Measurements from ENCODE around the gene GBP1. TPM values are rescaled to one million over a fixed set of nuclear protein-coding genes. Genes with fewer than 3 reads are reported as not detected.

GBP1 gene
- total and polyA plus RNA-seq, 10 of the 15 experiments (the other 5 are each of a cell fraction or from before 2014, with no cell fraction given) = 1.5 to 8.7 (median 5.0) TPM

DNA sequence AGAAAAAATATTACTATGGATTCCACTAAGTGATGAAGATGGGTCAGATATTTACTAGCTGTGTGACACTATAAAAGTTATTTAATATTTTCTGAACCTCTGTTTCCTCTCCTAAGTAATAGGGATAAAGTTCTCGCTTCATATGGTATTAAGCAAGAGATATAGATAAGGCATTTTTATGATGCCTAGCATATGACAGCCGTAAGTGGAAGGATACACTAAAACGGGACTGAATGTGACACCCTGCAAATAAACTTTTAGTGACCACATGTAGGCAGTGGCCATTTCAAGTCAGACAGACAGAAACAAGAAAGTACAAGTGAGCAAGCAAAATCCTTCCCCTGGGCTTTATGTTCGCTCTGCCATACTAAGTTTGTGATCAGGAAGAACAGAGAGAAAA is 56.5 kb downstream of the GBP1 start (continued):
- TF ChIP-seq, protein P1, sequence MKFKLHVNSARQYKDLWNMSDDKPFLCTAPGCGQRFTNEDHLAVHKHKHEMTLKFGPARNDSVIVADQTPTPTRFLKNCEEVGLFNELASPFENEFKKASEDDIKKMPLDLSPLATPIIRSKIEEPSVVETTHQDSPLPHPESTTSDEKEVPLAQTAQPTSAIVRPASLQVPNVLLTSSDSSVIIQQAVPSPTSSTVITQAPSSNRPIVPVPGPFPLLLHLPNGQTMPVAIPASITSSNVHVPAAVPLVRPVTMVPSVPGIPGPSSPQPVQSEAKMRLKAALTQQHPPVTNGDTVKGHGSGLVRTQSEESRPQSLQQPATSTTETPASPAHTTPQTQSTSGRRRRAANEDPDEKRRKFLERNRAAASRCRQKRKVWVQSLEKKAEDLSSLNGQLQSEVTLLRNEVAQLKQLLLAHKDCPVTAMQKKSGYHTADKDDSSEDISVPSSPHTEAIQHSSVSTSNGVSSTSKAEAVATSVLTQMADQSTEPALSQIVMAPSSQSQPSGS (IDR thresholded peaks at IDR 0.05; ENCODE audit: low read length) = no peak
- no peak for TF ChIP-seq TCF12 (IDR thresholded peaks at IDR 0.05; ENCODE audit: low read depth, low read length)
- TF ChIP-seq, protein P2, sequence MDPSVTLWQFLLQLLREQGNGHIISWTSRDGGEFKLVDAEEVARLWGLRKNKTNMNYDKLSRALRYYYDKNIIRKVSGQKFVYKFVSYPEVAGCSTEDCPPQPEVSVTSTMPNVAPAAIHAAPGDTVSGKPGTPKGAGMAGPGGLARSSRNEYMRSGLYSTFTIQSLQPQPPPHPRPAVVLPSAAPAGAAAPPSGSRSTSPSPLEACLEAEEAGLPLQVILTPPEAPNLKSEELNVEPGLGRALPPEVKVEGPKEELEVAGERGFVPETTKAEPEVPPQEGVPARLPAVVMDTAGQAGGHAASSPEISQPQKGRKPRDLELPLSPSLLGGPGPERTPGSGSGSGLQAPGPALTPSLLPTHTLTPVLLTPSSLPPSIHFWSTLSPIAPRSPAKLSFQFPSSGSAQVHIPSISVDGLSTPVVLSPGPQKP (IDR thresholded peaks at IDR 0.05; ENCODE audit: low read depth, low read length) = no peak
- no peak for TF ChIP-seq JUND (IDR thresholded peaks at IDR 0.05; ENCODE audit: low read depth, low read length)

DNA sequence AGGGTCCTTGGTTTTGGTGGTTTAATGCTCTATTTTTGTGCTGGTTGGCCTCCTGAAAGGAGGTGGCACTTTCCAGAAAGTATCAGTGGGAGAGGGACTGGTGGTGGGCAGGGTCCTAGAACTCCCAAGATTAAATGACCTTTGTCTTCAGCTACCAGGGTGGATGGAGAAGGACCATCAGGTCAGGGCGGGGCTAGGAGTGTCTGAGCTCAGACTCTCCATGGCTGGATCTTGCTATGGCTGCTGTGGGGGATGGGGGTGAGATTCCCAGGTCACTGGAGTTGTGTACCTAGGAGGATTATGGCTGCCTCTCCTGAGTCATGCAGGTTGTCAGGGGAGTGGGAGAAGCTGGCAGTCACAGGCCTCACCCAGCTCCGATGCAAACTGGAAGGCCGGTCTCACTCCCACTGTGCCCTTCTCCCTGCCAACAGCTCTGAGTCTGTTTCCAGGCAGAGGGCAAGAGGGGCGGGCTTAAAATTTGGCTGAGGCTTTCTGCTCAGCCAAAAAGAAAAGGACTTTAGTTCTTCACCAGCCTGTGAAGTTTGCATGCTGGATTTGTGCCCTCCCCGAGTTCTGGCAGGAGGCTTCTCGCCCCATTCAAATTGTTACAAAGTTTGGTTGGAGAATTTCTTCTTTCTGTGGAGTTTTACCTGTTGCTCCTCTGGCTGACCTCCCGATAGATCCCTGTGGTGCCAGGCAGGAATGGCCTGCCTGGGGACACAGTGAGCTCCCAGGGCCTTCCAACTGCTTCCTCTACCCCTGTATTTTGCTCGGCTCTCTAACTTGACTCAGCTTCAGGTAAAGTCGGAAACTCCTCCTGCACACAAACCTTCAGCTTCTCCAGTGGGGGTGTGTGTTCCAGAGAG is 59.5 kb downstream of the GBP1 start:
- Histone ChIP-seq H3K4me3 (no peak overlapping the region), H3K27me3 (replicated peaks in 1 of 2; ENCODE audit: control insufficient read depth in 2 of 2, insufficient read depth in 2 of 2, low read length in 1 of 2) (no peaks in the 10 kb centered on the region), H3K4me2 (ENCODE audit: control insufficient read depth, insufficient read depth) (no peak overlapping the region), H3K36me3 (ENCODE audit: control insufficient read depth in 2 of 2, insufficient read depth in 2 of 2, low read length in 1 of 2) (no peaks in the 10 kb centered on the region), H4K20me1 (ENCODE audit: control insufficient read depth, insufficient read depth) (no peaks in the 10 kb centered on the region; the same call in 1 of the 2 replicates), H3K9ac (ENCODE audit: control insufficient read depth, insufficient read depth, low read length) (no peak overlapping the region), H3K79me2 (ENCODE audit: control insufficient read depth, insufficient read depth, low read length) (no peaks in the 10 kb centered on the region), H3K27ac (ENCODE audit: control insufficient read depth, insufficient read depth) (no peak overlapping the region), H3K9me3 (replicated peaks; ENCODE audit: control insufficient read depth, insufficient read depth, low read length) (no peaks in the 10 kb centered on the region), H3K4me1 (ENCODE audit: control insufficient read depth, insufficient read depth, low read length) (no peaks in the 10 kb centered on the region; the same call in 1 of the 2 replicates), H2AFZ (ENCODE audit: control insufficient read depth, low read depth, low read length) (no peak overlapping the region)
- FAIRE-seq (no peak), ATAC-seq (no peak), DNase-seq (ENCODE audit: low read depth, low spot score) (no peak)
- RAD21 ChIA-PET (ENCODE audit: unreplicated experiment) = no interaction called here
- no TSS peak for BruUV-seq (replicated peaks)
- SMC1A ChIA-PET (ENCODE audit: uncharacterized antibody, unreplicated experiment) = interaction anchor here (0.6 kb wide), 1 partner anchor 126 kb away, joined by 3 read pairs; no protein-coding TSS in a partner anchor
- in situ Hi-C loops (cut with MboI) (no loop called here), intact Hi-C loops (cut with micrococcal nuclease; ENCODE audit: unreplicated experiment) (no loop called here)
- CTCF ChIA-PET = interaction anchor here (0.6 to 1.0 kb wide), 2 partner anchors 22 to 448 kb away, joined by 3 read pairs; no protein-coding TSS in a partner anchor
- WGBS (ENCODE audit: insufficient coverage, insufficient replicate concordance, low lambda C conversion rate, missing lambda C conversion rate) = 67% methylated on average over 9 of the region's 9 CpGs
- POLR2A ChIA-PET = no interaction called here
- TF ChIP-seq, protein P3, sequence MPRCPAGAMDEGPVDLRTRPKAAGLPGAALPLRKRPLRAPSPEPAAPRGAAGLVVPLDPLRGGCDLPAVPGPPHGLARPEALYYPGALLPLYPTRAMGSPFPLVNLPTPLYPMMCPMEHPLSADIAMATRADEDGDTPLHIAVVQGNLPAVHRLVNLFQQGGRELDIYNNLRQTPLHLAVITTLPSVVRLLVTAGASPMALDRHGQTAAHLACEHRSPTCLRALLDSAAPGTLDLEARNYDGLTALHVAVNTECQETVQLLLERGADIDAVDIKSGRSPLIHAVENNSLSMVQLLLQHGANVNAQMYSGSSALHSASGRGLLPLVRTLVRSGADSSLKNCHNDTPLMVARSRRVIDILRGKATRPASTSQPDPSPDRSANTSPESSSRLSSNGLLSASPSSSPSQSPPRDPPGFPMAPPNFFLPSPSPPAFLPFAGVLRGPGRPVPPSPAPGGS (IDR thresholded peaks at IDR 0.05; ENCODE audit: borderline replicate concordance, insufficient read depth, low read depth, low read length, poor library complexity, severe bottlenecking) = no peak
- TF ChIP-seq E4F1 (IDR thresholded peaks at IDR 0.05; ENCODE audit: borderline replicate concordance, partially characterized antibody) (no peak), TCF7 (IDR thresholded peaks at IDR 0.05; ENCODE audit: borderline replicate concordance) (no peak), GABPA (IDR thresholded peaks at IDR 0.05; ENCODE audit: low read depth) (no peak), LARP7 (IDR thresholded peaks at IDR 0.05) (no peak), HDAC6 (IDR thresholded peaks at IDR 0.05; ENCODE audit: unreplicated experiment) (no peak)
- TF ChIP-seq, protein P4, sequence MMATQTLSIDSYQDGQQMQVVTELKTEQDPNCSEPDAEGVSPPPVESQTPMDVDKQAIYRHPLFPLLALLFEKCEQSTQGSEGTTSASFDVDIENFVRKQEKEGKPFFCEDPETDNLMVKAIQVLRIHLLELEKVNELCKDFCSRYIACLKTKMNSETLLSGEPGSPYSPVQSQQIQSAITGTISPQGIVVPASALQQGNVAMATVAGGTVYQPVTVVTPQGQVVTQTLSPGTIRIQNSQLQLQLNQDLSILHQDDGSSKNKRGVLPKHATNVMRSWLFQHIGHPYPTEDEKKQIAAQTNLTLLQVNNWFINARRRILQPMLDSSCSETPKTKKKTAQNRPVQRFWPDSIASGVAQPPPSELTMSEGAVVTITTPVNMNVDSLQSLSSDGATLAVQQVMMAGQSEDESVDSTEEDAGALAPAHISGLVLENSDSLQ (IDR thresholded peaks at IDR 0.05) = no peak
